HG02571 (cell line): ENCODE data around the gene B3GALNT2.

ENCODE experiments used
- ATAC-seq: cut with Tn5 transposase; IDR thresholded peaks from one replicate; pipeline ENCODE4 v1.9.1; 2021; ENCODE audit warnings: mild to moderate bottlenecking, moderate library complexity; ENCODE audit not compliant: unreplicated experiment

The B3GALNT2 gene

DNA sequence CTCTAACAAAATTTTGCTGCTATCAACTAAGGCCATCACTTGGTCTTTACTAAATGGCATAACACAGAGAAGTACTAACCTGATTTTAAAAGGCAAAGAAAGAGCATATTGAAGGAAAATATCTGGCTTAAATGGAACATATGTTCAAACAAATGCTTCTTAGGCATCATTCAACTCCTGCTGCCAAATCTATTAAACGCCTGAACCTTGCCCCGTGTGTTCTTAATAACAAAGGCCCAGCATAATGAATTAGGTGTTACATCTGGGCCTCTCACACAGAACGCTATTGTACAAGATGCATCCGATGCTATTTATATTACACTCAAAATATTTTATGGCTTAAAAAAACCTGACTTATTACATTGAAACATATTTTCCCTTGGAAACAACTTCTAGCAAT lies 48.4 kb downstream of the B3GALNT2 start:
- ATAC-seq: no peak

DNA sequence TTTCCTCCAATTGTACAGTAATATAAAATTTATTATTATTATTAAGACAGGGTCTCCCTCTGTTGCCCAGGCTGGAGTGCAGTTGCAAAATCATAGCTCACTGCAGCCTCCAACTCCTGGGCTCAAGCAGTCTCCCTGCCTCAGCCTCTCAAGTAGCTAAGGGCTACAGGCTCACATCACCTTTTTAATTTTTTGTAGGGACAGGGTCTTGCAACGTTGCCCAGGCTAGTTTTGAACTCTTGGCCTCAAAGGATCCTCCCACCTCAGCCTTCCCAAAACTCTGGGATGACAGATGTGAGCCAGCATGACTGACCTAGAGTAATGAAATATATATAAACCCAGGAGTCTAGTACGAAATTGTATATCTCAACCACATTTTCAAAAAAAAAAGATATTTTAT lies 49.2 kb downstream of the B3GALNT2 start:
- no peak for ATAC-seq

DNA sequence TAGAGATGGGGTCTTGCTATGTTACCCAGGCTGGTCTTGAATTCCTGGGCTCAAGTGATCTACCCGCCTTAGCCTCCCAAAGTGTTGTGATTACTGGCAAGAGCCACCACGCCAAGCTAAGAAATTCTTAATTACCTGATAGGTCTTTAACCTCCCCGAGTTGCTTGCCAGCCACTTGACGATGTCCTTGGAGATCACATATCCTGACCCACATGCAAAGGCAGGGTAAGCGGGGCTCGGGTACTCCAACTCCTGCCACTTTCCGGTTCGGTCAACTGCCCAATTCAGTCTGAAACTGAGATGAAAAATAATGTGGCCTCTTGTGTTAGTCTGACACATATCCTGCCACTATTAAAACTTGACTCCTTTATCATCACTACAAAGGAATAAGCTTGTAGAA lies 50.2 kb downstream of the B3GALNT2 start:
- ATAC-seq: no peak

DNA sequence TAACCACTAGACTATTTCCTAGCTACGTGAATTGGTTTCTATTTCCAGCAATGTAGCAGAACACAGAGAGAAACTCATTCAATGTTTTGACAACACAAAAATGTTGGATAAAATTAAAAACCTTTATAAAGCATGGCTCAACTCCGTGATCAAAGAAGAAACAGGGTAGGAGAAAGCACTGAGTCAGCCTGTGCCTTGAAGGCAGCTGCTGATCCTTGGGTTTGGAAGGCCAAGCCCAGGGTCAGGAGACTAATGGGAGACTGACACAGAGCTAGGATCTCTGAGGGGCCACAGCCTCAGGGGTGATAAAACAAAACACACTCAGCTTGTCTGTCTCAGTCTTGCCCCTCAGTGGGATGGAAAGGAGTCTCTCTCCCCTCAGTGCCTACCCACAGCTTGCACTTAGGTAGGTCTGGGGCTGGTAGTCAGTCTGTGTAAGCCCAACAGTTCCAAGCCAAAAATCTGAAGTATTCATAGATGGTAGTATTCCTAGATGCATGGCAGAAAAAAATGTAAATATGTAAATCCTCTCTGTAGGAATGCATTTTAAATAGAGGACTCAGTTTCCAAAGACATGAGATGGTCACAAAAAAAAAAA lies 53.3 kb downstream of the B3GALNT2 start:
- ATAC-seq: no peak

DNA sequence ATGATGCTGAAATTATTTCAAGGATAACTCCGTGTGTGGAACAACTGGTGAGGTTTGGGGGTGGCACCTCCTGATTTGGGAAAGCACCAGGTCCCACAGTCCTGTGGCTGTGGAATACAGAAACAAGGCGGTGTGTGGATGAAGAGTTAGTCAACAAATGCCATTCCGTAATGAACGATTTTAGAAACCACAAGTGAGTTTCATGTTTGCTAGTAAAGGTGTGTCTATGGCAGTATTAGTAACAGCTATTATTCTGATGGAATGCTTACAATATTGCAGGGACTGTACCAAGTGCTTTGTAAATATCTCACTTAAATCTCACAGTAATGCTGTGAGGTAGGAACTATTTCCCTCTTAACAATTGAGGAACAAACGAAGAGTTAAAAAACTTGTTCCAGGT lies 53.8 kb downstream of the B3GALNT2 start:
- ATAC-seq: no peak

DNA sequence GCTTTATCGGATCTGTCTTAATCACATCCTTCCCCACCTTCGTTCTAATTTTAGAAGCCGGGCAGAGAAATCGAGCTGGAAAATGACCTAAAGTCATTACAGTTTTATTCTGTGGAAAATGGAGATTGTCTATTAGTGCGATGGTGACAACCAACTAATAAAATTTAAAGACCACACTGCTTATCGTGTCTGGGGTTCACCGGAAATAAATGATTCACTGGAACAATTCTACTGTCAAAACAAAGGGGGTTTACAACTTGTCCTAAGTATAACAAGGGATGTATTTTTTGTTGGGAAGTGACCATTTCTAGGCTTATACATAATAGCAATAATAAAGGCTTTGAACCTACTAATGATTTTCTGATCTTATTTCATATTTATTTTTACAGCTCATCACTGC lies 55.6 kb downstream of the B3GALNT2 start:
- ATAC-seq: no peak

DNA sequence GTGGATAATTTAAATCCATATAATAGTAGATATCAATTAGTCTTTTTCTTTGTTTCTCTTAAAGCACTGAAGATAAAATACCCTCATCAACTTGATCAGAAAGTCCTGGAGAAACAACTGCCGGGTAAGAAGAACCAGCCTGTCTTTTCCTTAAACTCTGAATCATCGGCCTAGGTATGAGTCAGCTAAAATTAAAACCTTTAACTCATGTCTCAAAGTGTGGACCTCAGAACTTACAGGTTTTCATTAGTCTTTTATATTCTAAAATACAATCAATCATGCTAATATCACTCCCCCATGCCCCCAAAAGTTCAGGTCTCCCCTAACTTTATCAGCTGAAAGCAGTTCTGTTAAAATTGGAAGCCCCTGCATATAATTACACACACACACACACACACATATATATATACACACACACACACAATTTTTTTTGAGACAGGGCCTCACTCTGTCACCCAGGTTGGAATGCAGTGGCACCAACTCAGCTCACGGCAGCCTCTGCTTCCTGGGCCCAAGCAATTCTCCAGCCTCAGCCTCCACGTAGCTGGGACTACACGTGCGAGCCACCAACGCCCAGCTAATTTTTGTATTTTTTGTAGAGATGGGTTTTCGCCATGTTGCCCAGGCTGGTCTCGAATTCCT lies 61.3 kb downstream of the B3GALNT2 start:
- ATAC-seq: no peak

DNA sequence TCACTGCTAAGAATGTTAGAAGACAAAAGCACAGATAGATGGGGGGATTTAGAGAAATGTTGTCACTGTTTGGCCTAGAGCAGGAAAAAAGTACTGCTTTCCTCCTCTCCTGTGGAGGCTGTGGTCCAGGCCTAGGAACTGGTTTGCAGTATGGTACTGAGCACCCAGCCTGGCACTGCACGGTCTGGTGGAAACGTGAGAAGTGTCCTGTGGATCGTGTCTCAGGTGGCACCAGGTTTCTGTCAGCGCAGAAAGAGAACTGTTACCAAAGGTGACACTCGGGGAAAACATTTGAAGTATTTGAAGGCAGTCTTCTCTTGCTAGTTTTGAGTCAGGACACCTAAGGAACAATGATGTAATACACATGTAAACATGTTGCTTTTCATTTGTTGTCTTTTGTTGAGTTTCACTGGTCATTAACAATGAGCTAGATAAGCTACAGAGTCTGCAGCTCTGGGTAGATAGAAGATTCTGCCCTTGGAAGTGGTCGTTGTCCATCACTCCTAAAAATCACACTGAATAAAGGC lies 63.0 kb downstream of the B3GALNT2 start:
- no peak for ATAC-seq

DNA sequence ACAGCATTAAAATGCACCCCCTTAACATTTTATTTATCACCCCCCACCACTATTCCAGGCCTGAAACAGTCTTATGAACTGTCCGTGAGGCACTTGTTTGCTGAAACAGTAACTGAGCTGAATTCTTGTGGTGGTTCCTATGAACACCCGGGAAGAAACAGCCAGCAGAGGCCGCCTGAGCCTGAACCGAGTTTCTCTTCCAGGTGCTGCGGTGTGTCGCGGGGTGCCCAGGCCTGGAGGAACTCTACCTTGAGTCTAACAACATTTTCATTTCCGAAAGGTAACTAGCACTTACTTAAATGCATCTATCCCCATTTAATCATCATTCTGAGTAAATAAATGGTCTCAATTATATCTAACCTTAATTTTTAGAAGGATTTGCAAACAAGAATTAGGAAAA lies 70.3 kb downstream of the B3GALNT2 start:
- no peak for ATAC-seq

DNA sequence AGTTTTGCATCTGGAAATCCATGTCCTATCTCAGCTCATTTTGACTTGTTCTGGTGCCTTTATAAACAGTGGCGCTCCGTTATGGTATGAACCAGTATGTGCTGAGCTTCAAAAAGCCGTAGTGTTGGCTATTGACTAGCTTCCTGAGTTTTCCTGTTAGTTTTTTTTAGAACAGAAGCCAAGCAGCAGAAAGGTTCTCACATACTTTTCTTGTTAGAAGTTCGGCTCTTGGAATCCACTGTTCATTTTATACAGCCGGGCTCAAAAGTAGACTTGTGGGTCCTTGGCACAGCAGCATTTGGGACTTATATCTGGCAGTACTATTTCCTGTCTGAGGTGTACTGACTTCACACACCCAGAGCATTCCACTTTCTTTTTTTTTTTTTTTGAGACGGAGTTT lies 73.3 kb downstream of the B3GALNT2 start:
- ATAC-seq: no peak

DNA sequence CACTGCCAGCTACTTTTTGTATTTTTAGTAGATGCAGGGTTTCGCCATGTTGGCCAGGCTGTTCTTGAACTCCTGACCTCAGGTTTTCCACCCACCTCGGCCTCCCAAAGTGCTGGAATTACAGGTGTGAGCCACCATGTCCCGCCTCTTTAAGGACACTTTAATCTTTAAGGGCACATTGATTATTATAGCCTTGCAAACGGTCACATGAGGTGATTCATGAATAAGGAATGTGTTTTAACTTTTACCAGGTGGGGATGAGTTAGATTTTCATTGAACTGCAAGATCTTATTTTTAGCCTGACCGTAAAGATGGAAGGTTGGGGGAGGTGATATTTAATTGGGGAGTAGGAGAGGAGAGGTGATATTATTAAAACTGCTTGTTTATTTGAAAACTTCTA lies 75.1 kb downstream of the B3GALNT2 start:
- no peak for ATAC-seq

DNA sequence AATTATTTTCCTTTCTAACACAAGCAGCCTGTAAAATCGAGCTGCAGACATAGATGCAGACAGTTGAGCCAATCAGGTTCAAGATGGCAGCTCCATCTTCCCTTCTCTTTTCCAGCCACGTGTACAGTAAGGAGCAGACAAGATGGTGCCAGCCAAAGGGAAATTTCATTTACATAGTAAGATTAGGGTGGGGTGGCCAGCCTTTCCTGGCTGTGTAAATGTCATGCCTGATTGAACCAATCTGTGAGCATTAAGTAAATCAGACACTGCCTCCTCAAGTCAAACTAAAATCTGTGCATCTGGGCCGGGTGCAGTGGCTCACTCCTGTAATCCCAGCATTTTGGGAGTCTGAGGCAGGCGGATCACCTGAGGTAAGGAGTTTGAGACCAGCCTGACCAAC lies 76.8 kb downstream of the B3GALNT2 start:
- ATAC-seq: no peak

DNA sequence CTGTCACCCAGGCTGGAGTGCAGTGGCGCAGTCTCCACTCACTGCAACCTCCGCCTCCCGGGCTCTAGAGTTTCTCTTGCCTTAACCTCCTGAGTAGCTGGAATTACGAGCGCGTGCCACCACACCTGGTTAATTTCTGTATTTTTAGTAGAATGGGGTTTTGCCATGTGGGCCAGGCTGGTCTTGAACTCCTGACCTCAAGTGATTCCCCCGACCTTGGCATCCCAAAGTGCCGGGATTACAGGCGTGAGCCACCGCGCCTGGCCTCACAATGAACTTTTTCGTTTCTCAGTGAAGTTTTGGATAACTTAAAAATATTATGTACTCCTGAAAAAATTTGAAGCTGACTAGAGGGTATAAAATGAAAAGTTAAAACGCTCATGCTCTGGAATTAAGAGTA lies 77.6 kb downstream of the B3GALNT2 start:
- no peak for ATAC-seq

DNA sequence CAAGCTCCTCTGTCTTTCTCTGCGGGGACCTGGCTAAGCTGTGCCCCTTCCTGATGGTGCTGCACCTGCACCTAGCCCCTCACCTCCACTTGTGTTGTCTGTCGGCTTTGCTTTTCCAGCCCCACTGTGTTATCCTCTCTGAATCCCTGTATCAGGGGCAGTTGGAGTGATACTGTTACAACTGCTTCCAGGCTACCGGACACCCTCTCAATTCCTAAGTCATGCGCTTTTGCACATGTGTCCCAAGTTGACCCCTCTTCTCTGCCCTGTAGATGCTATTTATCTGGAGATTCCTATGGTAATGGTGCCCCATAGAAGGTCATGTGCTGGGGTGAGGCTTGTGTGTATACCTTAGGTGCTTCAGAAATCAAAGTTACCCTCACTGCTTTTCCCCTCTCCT lies 78.1 kb downstream of the B3GALNT2 start:
- no peak for ATAC-seq

DNA sequence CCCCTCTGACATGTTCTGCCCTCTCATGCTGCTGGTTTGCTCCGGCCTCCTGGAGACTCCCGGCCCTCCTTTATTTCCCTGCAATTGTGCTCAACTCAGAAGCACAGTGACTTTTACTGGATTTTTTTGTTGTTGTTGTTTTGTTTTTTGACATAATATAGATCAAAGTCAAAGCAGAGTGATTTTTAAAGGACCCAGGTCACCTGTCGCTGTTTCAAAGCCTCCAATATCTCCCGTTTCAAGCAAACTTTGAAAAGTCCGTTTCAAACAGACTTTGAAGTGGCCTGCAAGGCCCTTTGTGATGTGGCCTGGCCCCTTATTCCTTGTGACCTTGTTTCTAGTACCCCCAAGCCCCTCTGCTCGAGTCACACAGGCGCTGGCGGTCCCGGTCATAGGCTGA lies 78.9 kb downstream of the B3GALNT2 start:
- ATAC-seq: no peak

DNA sequence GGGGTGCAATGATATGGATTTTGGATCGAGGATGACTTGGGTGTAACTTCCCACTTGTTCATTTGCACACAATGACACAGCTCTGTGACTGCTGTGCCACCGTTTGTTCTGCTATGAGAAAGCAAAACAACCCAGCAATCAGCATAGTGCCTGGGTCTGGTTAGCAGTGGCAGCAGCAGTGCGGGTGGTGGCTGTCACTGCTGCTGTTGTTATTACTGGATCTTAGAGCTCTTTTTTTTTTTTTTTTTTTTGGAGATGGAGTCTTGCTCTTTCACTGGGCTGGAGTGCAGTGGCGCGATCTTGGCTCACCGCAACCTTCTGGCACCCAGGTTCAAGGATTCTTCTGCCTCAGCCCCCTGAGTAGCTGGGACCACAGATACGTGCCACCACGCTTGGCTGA lies 80.2 kb downstream of the B3GALNT2 start:
- ATAC-seq: no peak

DNA sequence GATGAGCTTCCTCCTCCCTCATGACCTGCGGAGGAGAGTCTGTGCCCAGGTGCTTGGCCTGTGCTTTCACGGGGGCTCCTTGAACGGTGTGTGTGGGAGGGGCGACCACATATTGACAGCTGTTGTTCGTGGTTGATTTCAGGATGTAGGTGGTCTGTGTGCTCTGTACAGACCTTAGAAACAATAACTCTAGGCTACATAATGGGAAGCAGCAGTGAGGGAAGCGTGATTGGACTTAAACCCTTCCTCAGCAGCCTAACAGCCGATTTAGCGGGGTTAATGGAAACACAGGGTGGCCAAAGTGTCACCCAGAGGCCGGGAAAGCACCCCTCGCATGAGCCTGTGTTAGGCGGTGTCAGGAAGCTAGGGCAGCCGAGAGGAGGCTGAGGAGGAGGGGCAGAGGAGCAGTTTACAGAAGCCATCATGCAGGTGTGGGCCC lies 81.0 kb downstream of the B3GALNT2 start:
- no peak for ATAC-seq

DNA sequence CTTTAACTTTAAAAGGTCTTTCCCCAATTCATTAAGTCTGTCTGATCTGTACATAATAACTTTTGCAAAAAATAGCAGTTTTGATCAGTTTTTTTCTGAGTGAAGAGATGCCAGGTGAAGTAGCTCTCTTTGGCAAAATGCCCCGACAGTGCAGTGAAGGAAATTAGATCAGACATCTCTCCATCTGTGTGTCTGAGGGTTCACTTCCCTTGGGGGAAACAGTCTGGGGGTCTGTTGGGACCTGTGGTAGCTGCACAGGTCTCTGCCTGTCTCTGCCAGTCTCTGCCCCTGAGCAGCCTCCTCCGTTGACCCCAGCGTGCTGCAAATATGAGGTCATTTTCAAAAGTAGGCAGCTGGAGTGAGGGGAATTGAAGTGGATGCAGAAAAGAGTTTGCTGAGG lies 82.5 kb downstream of the B3GALNT2 start:
- no peak for ATAC-seq

DNA sequence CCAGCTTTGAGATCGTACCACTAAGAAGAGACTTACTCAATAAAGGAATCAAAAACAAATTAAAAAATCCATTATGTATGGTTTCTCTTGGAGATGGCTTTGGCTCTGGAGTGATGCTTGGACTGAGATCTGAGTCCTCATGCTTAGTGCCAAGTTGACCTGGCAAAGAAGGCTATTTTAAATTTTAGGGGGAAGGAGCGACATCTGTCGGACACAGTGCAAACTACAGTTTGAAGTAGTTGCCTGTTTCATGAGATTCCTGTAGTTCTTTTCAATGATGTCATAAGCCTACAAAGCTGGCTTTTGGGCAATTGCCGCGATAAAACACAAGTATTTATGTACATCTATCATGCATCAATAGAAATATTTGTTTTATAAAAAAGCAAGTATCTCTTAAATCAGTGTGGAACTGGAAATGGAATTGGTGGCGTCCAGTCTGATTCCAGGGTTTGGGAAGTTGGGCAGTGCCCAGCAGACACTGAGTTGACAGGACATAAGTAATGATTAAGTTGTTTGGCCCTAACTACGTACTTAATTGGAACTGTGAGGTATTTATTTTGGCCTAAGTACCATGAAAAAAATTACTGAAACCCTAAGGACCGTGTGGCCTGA lies 87.1 kb downstream of the B3GALNT2 start:
- no peak for ATAC-seq

DNA sequence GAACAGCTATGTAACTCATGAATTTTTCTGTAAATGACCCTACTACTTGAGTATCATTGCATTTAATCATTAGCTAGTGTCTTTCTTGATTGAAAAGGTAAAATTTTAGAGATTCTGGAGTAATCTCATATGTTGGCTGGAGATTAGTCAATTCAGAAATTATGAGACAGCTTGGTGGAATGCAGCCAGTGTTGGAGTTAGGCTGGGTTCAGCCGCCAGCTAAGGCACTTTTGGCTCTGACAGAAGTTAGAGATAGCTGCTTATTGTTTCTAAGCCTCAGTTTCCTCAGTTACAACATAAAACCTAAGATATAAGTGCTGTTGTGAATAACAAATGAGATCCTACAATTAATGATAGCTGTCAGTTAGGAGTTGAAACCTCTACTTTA lies 87.6 kb downstream of the B3GALNT2 start:
- ATAC-seq: no peak

DNA sequence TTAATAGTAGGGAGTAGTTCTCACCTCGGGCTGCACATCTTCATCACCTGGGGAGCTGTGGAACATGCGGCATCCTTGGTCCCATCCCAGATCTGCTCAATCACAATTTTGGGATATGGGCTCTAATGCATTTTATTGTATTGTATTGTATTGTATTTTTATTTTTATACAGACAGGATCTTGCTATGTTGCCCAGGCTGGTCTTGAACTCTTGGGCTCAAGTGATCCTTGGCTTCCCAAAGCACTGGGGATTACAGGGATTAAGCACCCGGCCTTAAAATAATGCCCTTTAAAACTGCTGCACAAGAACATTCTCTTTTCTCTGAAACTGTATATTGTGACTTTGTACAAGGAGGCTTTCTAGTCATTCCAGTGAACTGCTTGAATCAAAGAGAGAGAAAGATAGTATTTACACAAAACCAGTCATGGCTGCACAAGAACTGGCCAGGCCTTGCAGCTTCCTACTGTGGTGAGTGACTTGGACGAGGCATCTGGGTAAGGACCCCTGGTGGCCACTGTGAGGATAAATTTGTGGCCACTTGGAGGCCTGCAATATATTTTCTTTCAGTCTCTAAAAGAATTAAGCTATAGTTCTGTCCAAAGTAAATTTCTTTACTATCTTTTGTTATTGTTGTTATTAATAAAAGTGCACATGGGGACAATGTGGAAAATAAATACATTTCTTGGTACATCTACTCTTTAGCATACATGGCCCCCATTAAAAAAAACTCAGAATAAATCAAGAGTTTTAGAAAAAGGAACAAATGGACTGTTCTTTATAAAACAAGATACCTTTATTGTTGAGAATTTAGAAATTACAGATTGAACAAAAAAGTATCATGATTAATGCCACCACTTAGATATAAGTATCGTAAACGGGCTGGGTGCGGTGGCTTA lies 89.0 kb downstream of the B3GALNT2 start:
- ATAC-seq: no peak
